ENCODE data around the gene ZBTB33. TPM values are rescaled to one million over a fixed set of nuclear protein-coding genes. Genes with fewer than 3 reads are reported as not detected.

The ZBTB33 gene
- total and polyA plus RNA-seq, 4 donors = 6.1 to 18.1 (median 11.5) TPM

DNA sequence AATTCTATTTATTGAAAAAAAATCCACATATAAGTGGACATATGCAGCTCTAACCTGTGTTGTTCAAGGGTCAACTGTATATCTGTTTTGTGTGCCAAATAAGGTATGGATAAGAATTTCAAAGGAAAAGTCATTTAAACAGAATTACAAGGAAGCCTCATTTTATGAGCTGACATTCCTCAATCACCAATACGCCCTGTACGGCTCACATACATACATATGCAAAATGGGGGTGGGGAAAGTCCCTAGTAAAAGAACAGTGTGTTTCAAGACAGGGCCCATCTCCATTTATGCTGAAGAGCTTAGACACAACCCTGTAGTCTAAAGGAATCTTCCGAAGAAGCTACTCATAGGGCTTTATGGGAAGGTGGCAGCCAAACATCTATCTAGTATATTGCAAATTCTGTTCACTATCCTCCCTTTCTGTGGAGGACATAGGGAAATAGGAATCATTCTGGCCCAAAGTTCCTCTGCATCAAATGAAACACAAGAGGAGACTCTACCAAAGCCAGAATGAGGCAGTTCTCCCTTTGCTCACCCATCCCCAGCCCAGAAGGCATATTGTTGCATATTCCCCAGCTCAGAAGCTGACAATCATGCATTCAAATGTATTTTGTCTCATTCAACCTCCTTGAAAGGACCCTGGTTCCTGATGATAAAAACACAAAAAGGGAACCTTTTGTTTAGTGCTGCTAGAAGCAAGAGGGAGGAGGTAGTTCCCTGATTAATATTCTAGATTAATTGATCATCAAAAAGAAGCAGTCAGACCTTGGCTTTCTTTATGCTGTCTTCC lies 13.7 kb upstream of the ZBTB33 start:
- Histone ChIP-seq H3K9ac (ENCODE audit: low read depth in 1 of 2, low read length in 2 of 2) (no peak overlapping the region), H3K36me3 (ENCODE audit: control insufficient read depth in 4 of 4, insufficient read depth in 3 of 4, low read depth in 1 of 4, low read length in 3 of 4) (no peaks in the 10 kb centered on the region), H3K27ac (ENCODE audit: low read depth in 1 of 2, low read length in 2 of 2) (no peak overlapping the region), H3K4me1 (ENCODE audit: control insufficient read depth in 4 of 4, insufficient read depth in 4 of 4, low read length in 3 of 4) (no peaks in the 10 kb centered on the region), H3K9me3 (ENCODE audit: control insufficient read depth in 4 of 4, low read length in 3 of 4) (no peaks in the 10 kb centered on the region), H3K27me3 (ENCODE audit: control insufficient read depth in 4 of 4, insufficient read depth in 4 of 4, low read length in 3 of 4) (no peaks in the 10 kb centered on the region), H3K4me3 (ENCODE audit: low read depth in 1 of 3, low read length in 3 of 3) (no peak overlapping the region)
- no peak for TF ChIP-seq RAD21 (IDR thresholded peaks at IDR 0.05)
- DNase-seq (ENCODE audit: low spot score) = no peak
- over 99% methylated on average over 3 of the region's 3 CpGs for WGBS

DNA sequence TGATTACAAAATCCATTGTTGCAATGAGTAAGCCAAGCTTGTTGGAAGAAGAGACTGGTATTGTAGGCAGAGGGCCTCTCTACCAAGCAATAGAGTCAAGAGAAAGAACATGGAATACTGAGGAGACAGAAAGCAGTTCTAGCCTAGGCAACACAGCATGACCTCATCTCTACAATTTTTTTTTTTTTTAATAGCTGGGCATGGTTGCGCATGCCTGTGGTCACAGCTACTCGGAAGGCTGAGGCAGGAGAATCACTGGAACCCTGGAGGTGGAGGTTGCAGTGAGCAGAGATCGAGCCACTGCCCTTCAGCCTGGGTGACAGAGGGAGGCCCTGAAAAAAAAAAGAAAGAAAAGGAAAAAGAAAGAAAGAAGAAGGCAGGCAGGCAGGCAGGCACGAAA lies 11.7 kb upstream of the ZBTB33 start:
- no peaks in the 10 kb centered on the region for H3K36me3 ChIP-seq (ENCODE audit: control insufficient read depth in 4 of 4, insufficient read depth in 3 of 4, low read depth in 1 of 4, low read length in 3 of 4)
- H3K9ac ChIP-seq (ENCODE audit: low read depth in 1 of 2, low read length in 2 of 2) = no peak overlapping the region
- 98% methylated on average over 4 of the region's 4 CpGs for WGBS
- no peak overlapping the region for H3K27ac ChIP-seq (ENCODE audit: low read depth in 1 of 2, low read length in 2 of 2)
- no peak for DNase-seq (ENCODE audit: low spot score)
- H3K27me3 ChIP-seq (ENCODE audit: control insufficient read depth in 4 of 4, insufficient read depth in 4 of 4, low read length in 3 of 4) = no peaks in the 10 kb centered on the region
- H3K9me3 ChIP-seq (ENCODE audit: control insufficient read depth in 4 of 4, low read length in 3 of 4) = no peaks in the 10 kb centered on the region
- no peak overlapping the region for H3K4me3 ChIP-seq (ENCODE audit: low read depth in 1 of 3, low read length in 3 of 3)
- no peak for TF ChIP-seq HNF4A (conservative IDR thresholded peaks at IDR 0.05)
- no peak for TF ChIP-seq TAF1 (conservative IDR thresholded peaks at IDR 0.05)
- peaks cover 0 to 9% (median 3%) of the 10 kb centered on the region in 4 donors for H3K4me1 ChIP-seq (ENCODE audit: control insufficient read depth in 4 of 4, insufficient read depth in 4 of 4, low read length in 3 of 4)

DNA sequence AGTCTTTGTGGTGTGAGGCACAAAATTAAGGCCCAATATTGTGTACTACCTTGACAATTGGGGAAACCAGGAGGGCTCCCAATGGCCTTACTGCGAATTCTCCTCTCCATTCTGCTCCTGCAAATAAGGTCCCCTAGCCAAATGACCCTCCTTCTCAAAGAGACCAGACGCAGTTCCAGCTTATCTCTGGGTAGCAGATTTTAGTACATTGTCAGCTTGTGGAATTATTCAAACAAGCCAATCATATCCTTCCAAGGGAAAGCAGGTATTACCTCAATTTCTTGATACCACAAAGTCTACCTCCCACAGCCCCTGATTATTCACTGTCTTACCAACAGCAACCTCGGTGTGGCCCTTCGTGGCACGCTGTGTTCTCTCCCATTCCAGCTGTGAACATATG lies 7.8 kb upstream of the ZBTB33 start:
- H3K27ac ChIP-seq (ENCODE audit: low read depth in 1 of 2, low read length in 2 of 2) = no peak overlapping the region
- H3K4me3 ChIP-seq (ENCODE audit: low read depth in 1 of 3, low read length in 3 of 3) = no peak overlapping the region
- H3K36me3 ChIP-seq (ENCODE audit: control insufficient read depth in 4 of 4, insufficient read depth in 3 of 4, low read depth in 1 of 4, low read length in 3 of 4) = no peaks in the 10 kb centered on the region
- 95% methylated on average over 5 of the region's 5 CpGs for WGBS
- no peak overlapping the region for H3K9ac ChIP-seq (ENCODE audit: low read depth in 1 of 2, low read length in 2 of 2)
- no peaks in the 10 kb centered on the region for H3K9me3 ChIP-seq (ENCODE audit: control insufficient read depth in 4 of 4, low read length in 3 of 4)
- peaks cover 0 to 15% (median 4%) of the 10 kb centered on the region in 4 donors for H3K4me1 ChIP-seq (ENCODE audit: control insufficient read depth in 4 of 4, insufficient read depth in 4 of 4, low read length in 3 of 4)
- peaks cover 0 to 2% (median 0%) of the 10 kb centered on the region in 4 donors for H3K27me3 ChIP-seq (ENCODE audit: control insufficient read depth in 4 of 4, insufficient read depth in 4 of 4, low read length in 3 of 4)
- DNase-seq (ENCODE audit: low spot score) = no peak
- TF ChIP-seq, protein P1, sequence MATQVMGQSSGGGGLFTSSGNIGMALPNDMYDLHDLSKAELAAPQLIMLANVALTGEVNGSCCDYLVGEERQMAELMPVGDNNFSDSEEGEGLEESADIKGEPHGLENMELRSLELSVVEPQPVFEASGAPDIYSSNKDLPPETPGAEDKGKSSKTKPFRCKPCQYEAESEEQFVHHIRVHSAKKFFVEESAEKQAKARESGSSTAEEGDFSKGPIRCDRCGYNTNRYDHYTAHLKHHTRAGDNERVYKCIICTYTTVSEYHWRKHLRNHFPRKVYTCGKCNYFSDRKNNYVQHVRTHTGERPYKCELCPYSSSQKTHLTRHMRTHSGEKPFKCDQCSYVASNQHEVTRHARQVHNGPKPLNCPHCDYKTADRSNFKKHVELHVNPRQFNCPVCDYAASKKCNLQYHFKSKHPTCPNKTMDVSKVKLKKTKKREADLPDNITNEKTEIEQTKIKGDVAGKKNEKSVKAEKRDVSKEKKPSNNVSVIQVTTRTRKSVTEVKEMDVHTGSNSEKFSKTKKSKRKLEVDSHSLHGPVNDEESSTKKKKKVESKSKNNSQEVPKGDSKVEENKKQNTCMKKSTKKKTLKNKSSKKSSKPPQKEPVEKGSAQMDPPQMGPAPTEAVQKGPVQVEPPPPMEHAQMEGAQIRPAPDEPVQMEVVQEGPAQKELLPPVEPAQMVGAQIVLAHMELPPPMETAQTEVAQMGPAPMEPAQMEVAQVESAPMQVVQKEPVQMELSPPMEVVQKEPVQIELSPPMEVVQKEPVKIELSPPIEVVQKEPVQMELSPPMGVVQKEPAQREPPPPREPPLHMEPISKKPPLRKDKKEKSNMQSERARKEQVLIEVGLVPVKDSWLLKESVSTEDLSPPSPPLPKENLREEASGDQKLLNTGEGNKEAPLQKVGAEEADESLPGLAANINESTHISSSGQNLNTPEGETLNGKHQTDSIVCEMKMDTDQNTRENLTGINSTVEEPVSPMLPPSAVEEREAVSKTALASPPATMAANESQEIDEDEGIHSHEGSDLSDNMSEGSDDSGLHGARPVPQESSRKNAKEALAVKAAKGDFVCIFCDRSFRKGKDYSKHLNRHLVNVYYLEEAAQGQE (IDR thresholded peaks at IDR 0.05) = no peak
- TF ChIP-seq NR2F2 (IDR thresholded peaks at IDR 0.05) (no peak), TAF1 (conservative IDR thresholded peaks at IDR 0.05) (no peak), EGR1 (IDR thresholded peaks at IDR 0.05; ENCODE audit: low read depth in 2 of 2) (no peak)
- TF ChIP-seq, protein P2, sequence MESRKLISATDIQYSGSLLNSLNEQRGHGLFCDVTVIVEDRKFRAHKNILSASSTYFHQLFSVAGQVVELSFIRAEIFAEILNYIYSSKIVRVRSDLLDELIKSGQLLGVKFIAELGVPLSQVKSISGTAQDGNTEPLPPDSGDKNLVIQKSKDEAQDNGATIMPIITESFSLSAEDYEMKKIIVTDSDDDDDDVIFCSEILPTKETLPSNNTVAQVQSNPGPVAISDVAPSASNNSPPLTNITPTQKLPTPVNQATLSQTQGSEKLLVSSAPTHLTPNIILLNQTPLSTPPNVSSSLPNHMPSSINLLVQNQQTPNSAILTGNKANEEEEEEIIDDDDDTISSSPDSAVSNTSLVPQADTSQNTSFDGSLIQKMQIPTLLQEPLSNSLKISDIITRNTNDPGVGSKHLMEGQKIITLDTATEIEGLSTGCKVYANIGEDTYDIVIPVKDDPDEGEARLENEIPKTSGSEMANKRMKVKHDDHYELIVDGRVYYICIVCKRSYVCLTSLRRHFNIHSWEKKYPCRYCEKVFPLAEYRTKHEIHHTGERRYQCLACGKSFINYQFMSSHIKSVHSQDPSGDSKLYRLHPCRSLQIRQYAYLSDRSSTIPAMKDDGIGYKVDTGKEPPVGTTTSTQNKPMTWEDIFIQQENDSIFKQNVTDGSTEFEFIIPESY (IDR thresholded peaks at IDR 0.05) = no peak
- TF ChIP-seq, protein P3, sequence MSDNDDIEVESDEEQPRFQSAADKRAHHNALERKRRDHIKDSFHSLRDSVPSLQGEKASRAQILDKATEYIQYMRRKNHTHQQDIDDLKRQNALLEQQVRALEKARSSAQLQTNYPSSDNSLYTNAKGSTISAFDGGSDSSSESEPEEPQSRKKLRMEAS (IDR thresholded peaks at IDR 0.05) = no peak
